Measurements from ENCODE around the gene GPR15. TPM values are rescaled to one million over a fixed set of nuclear protein-coding genes. Genes with fewer than 3 reads are reported as not detected.
A peak's percentile ranks its signal among the peaks of the same experiment; 100 is the strongest.

The GPR15 gene
- total and polyA plus RNA-seq, 2 experiments from 2014 or later = not detected

GRCh38 chr3:98573181-98573728, 41.5 kb downstream of the GPR15 start:
- H2AFZ ChIP-seq = no peak overlapping the region
- no peaks in the 10 kb centered on the region for H3K27me3 Mint-ChIP-seq (ENCODE audit: insufficient read depth, low read depth, poor library complexity)
- no peaks in the 10 kb centered on the region for H3K9me2 ChIP-seq (ENCODE audit: insufficient read depth)
- DNase-seq (ENCODE audit: low spot score) (peak; percentile 58), ATAC-seq (no peak)
- TF ChIP-seq CTCF (conservative IDR thresholded peaks at IDR 0.05; ENCODE audit: low read depth in 2 of 2) (peak in 1 of 2 experiments; percentile 70; a peak in 3 of 4 replicates), REST (IDR thresholded peaks at IDR 0.05; ENCODE audit: unreplicated experiment) (no peak), STAT1 (IDR thresholded peaks at IDR 0.05; ENCODE audit: unreplicated experiment) (no peak), NANOG (IDR thresholded peaks at IDR 0.05; ENCODE audit: borderline replicate concordance) (no peak), ZNF462 (CRISPR knock-in tag; IDR thresholded peaks at IDR 0.05) (no peak), CREB1 (CRISPR knock-in tag; IDR thresholded peaks at IDR 0.05; ENCODE audit: low read depth) (no peak), ZNF114 (CRISPR knock-in tag; IDR thresholded peaks at IDR 0.05) (no peak), ETS1 (IDR thresholded peaks at IDR 0.05) (no peak)
- H3K79me2 ChIP-seq (replicated peaks; ENCODE audit: insufficient read depth) = no peaks in the 10 kb centered on the region
- H3K27ac ChIP-seq (ENCODE audit: low read depth) = no peak overlapping the region
- no peaks in the 10 kb centered on the region for H3K9me3 Mint-ChIP-seq
- no peaks in the 10 kb centered on the region for H3F3A ChIP-seq (replicated peaks; ENCODE audit: low read depth)
- H3K4me1 Mint-ChIP-seq = peaks cover 10% of the 10 kb centered on the region
- no peaks in the 10 kb centered on the region for H3K4me1 ChIP-seq (ENCODE audit: insufficient read depth)
- 0 out of 2 replicates have a peak, but pooled peaks cover 3% of the 10 kb centered on the region for H4K20me1 ChIP-seq (replicated peaks; ENCODE audit: insufficient read depth)
- H3K4me2 ChIP-seq = no peak overlapping the region
- no peak overlapping the region for H3K4me3 ChIP-seq
- no peaks in the 10 kb centered on the region for H3K27me3 ChIP-seq (ENCODE audit: insufficient read depth)
- peaks cover 13% of the 10 kb centered on the region; the same call in 2 of the 3 replicates for H3K36me3 Mint-ChIP-seq (ENCODE audit: low read depth)
- no peak overlapping the region for H3K4me3 Mint-ChIP-seq
- H3K27ac Mint-ChIP-seq = no peak overlapping the region
- peaks cover 4% of the 10 kb centered on the region; the same call in 1 of the 2 replicates for H3K36me3 ChIP-seq (ENCODE audit: insufficient read depth)
